ENCODE results near the gene ZFC3H1. TPM values are rescaled to one million over a fixed set of nuclear protein-coding genes. Genes with fewer than 3 reads are reported as not detected.

The ZFC3H1 gene
- total and polyA plus RNA-seq, 2 of the 13 experiments (the other 11 are each of a cell fraction or from before 2014, with no cell fraction given): 17.1 to 38.3 TPM

DNA sequence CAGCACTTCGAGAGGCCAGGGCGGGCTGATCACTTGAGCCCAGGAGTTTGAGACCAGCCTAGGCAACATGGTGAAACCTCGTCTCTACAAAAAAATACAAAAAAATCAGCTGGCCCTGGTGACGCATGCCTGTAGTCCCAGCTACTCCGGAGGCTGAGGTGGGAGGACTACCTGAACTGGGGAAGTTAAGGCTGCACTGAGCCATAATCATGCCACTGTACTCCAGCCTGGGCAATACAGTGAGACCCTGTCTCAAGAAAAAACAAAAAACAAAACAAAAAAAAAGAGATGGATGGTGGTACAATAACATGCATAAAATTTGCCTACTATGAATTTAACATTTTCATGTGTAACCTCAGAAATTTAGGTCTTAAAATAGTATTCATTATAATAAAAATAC, 2.6 kb upstream of the ZFC3H1 start:
- peak overlapping the region; percentile 68 for H3K4me2 ChIP-seq (ENCODE audit: low read depth, low read length)
- DNase-seq (ENCODE audit: low spot score) (no peak), FAIRE-seq (no peak), ATAC-seq (no peak)
- no peak overlapping the region for H3K4me3 ChIP-seq (replicated peaks in 1 of 3; ENCODE audit: insufficient read depth in 1 of 3, low read depth in 2 of 3, low read length in 3 of 3)
- H4K20me1 ChIP-seq (ENCODE audit: insufficient read depth, low read length): peaks cover 17% of the 10 kb centered on the region
- in situ Hi-C loops (cut with HindIII; ENCODE audit: extremely low pct_ligation_motif_present, low pct_unique_long_range_greater_than_20kb): no loop called here
- BruUV-seq (replicated peaks): no TSS peak
- TF ChIP-seq LRRFIP1 (CRISPR knock-in tag; conservative IDR thresholded peaks at IDR 0.05): no peak
- no peak for TF ChIP-seq ZNF563 (CRISPR knock-in tag; IDR thresholded peaks at IDR 0.05)
- no peak for TF ChIP-seq ZNF766 (CRISPR knock-in tag; IDR thresholded peaks at IDR 0.05; ENCODE audit: borderline replicate concordance)
- TF ChIP-seq PAF1 (CRISPR knock-in tag; IDR thresholded peaks at IDR 0.05): 0 out of 2 replicates have a peak, but pooled peaks have one; percentile 46
- no peak for TF ChIP-seq ZNF432 (CRISPR knock-in tag; IDR thresholded peaks at IDR 0.05; ENCODE audit: borderline replicate concordance)
- 0 out of 2 replicates have a peak, but pooled peaks have one; percentile 8 for TF ChIP-seq ZSCAN9 (CRISPR knock-in tag; IDR thresholded peaks at IDR 0.05; ENCODE audit: borderline replicate concordance)
- no peak for TF ChIP-seq IRF2 (CRISPR knock-in tag; IDR thresholded peaks at IDR 0.05)
- TF ChIP-seq ZNF121 (CRISPR knock-in tag; IDR thresholded peaks at IDR 0.05): peak; percentile 79
- no peak for TF ChIP-seq ZNF850 (CRISPR knock-in tag; conservative IDR thresholded peaks at IDR 0.05)
- TF ChIP-seq AHR (CRISPR knock-in tag; IDR thresholded peaks at IDR 0.05): no peak
- no peak for TF ChIP-seq ZNF296 (CRISPR knock-in tag; conservative IDR thresholded peaks at IDR 0.05)
- TF ChIP-seq RXRB (CRISPR knock-in tag; IDR thresholded peaks at IDR 0.05; ENCODE audit: borderline replicate concordance): no peak
- no peak for TF ChIP-seq TBP (CRISPR knock-in tag; IDR thresholded peaks at IDR 0.05)
- H3K27ac ChIP-seq (ENCODE audit: extremely low read length, insufficient read depth, low read length): no peak overlapping the region
- no peaks in the 10 kb centered on the region for H3K9me3 ChIP-seq (ENCODE audit: low read length)
- H3K4me1 ChIP-seq (ENCODE audit: insufficient read depth, low read length): peaks cover 26% of the 10 kb centered on the region
- ChIA-PET POLR2A (interaction anchor here (0.7 kb wide), 1 partner anchor 18 kb away, joined by 4 read pairs; no protein-coding TSS in a partner anchor), CTCF (ENCODE audit: low intra/inter-chr PET ratio, low total read pairs) (no interaction called here)
- WGBS (ENCODE audit: low lambda C conversion rate): 95% methylated on average over 5 of the region's 5 CpGs
- H3K36me3 ChIP-seq (replicated peaks in 1 of 2; ENCODE audit: control insufficient read depth in 1 of 2, insufficient read depth in 2 of 2, low read length in 2 of 2): no peaks in the 10 kb centered on the region
- no peaks in the 10 kb centered on the region; a peak in 1 of 5 replicates for H3K27me3 ChIP-seq (ENCODE audit: control insufficient read depth in 1 of 2, insufficient read depth in 2 of 2, low read length in 2 of 2)
- no peak overlapping the region for H2AFZ ChIP-seq (ENCODE audit: low read length)
- intact Hi-C loops (cut with micrococcal nuclease; ENCODE audit: unreplicated experiment): no loop called here
- no peak overlapping the region for H3K9ac ChIP-seq (ENCODE audit: insufficient read depth, low read depth, low read length)
- H3K79me2 ChIP-seq (ENCODE audit: insufficient read depth, low read length): peaks cover 49% of the 10 kb centered on the region

Measured in HepG2 (cell line).